Islet precursor cell (in vitro differentiated cells): ENCODE data around the gene VSTM2A.
"Not testable (repeated sequence)": the region's sequence is repeated elsewhere in the genome, so short reads cannot be mapped to it uniquely, and the experiment has no call there.

Source experiments
- DNase-seq: peaks from one replicate; pipeline ENCODE4 v3.0.0-alpha.2; 2018

The VSTM2A gene

GRCh38 chr7:54541669-54542625 lies at the start of gene VSTM2A:
Gene VSTM2A, plus strand, starts transcription at chr7:54542375. Its CDS starts 356 bp downstream, at chr7:54542731.
- DNase-seq, result peak; percentile 87

GRCh38 chr7:54504531-54504930 lies 37.6 kb upstream of the VSTM2A start:
- not testable (repeated sequence) for DNase-seq

GRCh38 chr7:54529568-54529967 lies 12.6 kb upstream of the VSTM2A start:
- no peak for DNase-seq

DNA sequence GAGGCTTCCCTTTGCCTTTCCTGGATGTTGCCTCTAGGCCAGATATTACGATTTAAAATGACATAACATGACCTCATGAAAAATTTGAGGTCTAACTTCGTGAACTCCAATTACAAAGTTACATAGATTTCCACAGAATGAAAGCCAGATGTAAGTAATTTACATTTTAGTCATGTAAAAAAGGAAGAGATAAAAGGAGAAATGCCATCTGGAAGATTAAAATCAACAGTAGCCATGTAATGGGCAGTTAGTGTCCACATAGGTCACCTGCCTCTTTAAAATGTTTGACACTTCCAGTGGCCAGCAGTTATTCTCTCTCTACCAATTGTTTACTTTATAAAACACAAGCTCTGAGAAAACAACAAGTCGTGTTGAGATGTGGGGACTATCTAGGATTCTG lies 4.1 kb upstream of the VSTM2A start:
- no peak for DNase-seq

GRCh38 chr7:54543051-54543488 lies 895 bp downstream of the VSTM2A start:
- DNase-seq, result peak; percentile 83

DNA sequence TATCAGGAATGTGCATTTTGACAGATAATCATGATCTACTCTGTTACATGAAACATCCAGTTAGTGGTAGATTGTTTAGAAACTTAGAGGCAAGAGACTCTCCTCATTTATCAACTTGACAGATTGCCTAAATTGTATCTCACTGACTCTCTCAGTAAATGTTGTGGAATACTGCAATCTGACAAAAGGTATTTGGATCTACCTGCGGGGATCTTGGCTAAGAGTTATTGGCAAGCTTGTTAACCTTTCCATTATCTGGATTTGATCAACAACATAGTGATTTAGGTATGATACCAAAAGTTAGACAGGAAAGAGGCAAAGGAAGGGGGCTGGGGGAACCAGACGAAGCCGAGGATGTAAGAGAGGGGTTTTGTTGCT lies 2.0 kb downstream of the VSTM2A start:
- no peak for DNase-seq

- peak; percentile 54 for DNase-seq
Observed at GRCh38 chr7:54544527-54545240, 2.5 kb downstream of the VSTM2A start.

DNA sequence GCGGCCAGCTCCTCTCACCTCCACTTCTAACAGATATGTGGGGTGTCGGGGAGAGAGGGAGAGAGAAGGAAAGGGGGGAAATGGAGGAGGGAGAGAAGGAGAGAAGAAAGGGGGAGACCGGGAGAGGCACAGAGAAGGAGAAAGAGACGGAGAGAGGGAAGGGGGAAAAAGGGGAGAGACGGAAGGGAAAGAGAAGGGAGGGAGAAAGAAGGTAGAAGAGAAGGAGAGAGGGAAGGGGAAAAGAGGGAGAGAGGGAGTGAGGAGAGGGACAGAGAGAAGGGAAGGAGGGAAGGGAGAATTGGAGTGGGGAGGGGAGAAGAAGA lies 3.0 kb downstream of the VSTM2A start:
- no peak for DNase-seq

GRCh38 chr7:54546081-54546985 lies 4.2 kb downstream of the VSTM2A start:
- DNase-seq, result peak; percentile 88

DNA sequence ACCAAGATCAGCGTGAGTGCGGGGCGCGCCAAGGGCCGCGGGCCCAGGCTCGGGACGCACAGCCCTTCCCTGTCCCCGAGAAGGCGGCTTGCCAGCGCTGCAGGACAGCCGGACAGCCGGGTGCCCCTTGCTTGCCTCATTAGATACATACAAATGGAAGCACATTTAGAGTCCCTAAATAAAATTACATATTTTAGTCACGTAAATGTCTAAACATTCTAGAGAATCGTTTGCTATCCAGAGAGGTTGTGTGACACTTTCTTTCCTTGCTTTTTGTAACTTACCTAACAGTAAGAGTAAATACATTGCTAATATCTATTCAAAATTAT lies 4.8 kb downstream of the VSTM2A start:
- DNase-seq, result no peak

DNA sequence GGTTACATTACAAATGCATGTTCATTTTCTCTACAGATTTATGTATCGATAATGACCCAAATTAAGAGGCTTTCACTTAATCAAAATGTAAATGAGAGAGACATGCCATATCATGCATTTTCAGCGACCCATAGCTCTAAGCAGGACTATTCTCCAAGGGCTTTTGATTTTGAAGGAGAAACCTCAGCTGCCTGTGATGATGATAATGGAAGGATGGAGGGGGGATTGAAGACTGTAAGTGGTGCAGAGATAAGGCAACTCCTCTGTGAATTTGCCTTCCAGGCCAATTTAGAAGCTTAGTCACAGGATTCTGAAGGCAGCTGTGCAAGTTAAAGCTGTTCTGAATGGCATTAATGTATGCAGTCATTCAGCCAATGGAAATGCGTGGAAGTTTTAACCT lies 8.3 kb downstream of the VSTM2A start:
- DNase-seq, result no peak

GRCh38 chr7:54556121-54556520 lies 13.9 kb downstream of the VSTM2A start:
- no peak for DNase-seq

DNA sequence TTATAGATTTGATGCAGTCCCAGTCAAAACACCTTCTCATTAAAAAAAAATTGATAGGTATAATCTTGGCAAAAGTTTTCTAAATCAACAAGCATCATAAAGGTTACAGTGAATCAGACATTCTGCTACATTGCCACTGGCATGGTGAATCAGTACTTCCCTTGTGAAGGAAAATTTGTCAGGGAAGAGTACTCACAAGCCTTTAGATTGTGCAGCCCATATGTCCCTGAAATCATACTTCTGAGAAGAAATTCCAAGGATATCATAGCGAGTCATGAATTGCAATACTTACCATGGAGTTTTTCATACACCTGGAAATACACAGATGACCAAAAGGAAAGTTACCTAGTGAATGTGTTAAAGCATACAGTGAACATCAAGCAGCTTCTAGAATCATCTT lies 17.2 kb downstream of the VSTM2A start:
- DNase-seq, result no peak

DNA sequence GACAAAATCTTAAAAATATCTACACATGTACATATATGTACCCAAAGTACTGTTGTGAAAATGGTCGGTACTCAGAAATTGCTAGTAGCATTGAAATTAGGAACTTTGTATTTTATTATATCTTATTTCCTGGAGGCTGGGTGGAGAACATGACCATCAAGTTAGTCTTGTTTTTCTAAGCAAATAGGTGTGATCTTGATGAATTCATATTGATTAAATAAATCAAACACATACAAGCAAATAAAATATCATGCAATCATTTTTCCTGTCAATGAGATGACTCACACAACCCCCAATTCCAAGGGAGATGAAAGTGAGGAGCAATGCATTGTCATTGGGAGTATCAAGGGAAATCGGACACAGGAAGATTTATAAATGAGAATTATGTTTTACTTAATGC lies 18.0 kb downstream of the VSTM2A start:
- DNase-seq, result no peak

- no peak for DNase-seq
Observed at GRCh38 chr7:54560723-54561122, 18.5 kb downstream of the VSTM2A start.

DNA sequence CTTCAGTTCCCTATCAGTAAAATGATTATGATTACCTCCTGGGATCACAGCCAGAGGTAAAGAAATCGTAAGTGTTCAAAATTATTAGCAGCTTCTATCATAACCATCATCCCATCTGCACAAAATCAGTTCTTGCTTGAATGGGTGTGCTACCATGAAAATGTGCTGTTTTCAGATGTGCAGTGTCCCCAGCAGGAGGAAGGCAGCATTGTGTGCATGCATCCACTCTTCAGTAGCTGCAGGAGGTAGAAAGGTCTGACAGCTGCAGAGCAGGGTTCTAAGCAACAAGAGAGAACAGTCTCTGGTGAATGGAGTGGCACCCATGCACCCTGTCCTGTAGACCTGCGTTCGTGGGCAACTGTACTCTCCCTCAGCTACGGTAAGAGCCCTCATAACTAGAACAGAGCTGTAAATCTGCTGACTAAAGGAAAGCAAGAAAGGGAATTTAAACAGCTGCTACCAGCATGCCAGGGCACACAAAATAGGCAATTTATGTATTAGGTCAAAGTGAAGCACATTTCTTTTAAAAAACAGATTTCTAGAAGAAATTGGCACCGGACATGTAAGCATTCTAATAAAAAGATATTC lies 21.2 kb downstream of the VSTM2A start:
- no peak for DNase-seq

GRCh38 chr7:54565432-54565831 lies 23.3 kb downstream of the VSTM2A start:
- no peak for DNase-seq

- no peak for DNase-seq
Observed at GRCh38 chr7:54581511-54581910, 39.3 kb downstream of the VSTM2A start.

DNA sequence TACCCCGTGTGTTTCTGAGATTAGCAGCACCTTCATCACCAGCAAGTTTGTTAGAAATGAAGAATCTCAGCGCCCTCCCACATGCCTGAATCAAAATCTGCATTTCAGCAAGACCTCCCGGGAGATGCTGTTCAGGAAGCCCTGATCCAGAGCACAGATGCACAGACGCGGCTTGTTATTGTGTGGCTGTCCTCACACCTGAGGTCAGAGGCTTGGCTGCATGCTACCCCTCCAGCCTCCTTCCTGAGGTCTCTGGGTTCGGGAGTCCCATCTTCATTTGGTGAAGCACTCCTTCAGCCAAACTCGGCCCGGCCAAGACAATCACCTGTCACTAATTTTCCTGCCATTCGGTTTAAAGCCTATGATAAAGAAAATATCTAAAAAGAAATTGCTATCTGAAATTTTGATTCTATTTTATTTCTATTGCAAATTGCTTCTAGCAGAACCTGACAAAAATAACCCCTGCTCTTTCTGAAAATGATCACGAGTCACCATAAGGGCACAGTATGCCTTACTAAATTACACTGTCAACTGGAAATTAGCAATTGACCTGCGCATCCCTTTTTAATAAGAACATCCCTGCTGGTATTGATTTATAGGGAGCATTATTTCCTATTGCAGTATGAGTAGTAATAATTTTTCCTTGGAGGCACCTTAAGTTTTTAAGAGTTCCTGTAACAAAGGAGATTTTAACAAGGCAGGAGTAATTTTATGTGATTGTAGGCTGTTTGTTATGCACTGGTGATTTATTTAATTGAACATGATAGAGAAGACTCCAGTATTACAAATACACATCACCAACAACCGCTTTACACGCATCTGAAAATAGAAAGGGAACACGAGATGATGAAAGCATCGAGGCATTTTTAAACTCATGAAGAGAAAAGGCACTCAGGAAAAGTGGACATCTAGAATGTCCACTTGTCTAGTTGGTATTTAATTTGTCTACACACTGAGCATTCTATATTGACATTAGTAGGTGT lies 49.5 kb downstream of the VSTM2A start:
- DNase-seq, result no peak

DNA sequence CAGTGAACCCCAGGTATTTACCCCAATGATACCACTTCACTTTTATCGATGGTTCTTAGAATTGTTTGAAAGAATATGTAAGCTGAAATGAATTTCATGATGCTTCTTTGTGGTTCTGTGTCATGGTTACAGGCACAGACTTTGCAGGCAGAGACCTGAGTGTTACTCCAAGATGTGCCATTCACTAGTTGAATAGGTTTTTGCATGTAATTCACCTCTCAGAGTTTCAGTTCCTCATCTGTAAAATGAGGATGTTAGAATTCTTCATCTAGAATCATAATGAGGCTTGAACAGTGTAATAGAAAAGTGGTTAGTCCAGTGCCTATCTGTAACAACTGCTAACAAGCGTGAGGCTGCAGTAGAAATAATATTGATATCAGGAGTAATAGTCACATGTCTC lies 54.6 kb downstream of the VSTM2A start:
- DNase-seq, result no peak

DNA sequence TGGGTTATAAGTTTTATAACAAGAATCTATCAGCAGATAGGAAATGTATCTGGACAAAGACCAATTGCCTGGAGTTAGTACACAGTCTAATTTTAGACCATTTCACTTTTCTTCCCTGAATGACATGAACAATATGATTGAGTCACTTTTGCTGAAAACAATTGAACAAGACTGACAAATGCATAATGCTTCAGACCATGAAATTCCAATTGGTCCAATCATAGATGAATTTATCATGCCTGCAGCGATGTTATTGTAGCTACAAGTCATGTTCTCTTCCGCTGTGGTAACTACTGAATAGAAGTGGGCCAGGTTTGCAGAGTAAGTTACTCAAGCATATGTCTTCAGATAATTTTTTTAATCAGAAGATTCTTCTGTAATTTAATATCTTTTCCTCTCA lies 73.4 kb downstream of the VSTM2A start:
- DNase-seq, result no peak
